Gastrocnemius medialis (tissue), 4 donors: Measurements from ENCODE around the gene CACNA1C.

Source experiments
- POLR2A ChIP-seq, 2 donors: fragments of 450-650 bp; IDR thresholded peaks; one replicate each; pipeline ENCODE4 v1.6.1; 2017; ENCODE audit warnings: antibody characterized with exemption in 2 of 2, mild to moderate bottlenecking in 2 of 2, moderate library complexity in 2 of 2
- TF ChIP-seq, protein P1 (sequence below), 5 experiments: fragments of 450-650 bp in 3 of 5; fragments of 200-600 bp in 2 of 5; sonication (generic) in 2 of 5; IDR thresholded peaks in 4 of 5; conservative IDR thresholded peaks in 1 of 5; 1 replicate in 4 of 5; 2 replicates in 1 of 5; pipeline ENCODE4 v1.5.1; 2016 to 2019; ENCODE audit warnings: antibody characterized with exemption in 5 of 5, mild to moderate bottlenecking in 3 of 5, moderate library complexity in 3 of 5

DNA sequence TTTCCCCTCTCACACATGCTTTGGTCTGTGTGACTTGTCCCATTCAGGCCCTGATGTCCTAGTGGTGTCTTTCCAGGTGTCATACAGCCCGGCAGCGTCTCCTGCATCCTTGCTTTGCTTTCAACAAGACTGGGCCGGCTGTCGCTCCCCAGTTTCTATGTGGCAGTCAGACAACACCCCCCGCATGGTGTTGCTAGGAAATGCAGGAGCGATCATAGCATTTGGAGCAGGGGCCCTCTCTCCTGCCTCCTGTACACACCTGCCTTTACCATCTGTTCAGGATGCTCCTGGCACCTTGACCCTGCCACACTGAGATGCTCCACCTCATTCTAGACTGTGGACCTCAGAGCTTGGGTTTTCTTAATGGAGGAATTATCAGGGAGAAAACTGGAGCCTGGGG, 29.5 kb downstream of the CACNA1C start:
- TF ChIP-seq, protein P1, sequence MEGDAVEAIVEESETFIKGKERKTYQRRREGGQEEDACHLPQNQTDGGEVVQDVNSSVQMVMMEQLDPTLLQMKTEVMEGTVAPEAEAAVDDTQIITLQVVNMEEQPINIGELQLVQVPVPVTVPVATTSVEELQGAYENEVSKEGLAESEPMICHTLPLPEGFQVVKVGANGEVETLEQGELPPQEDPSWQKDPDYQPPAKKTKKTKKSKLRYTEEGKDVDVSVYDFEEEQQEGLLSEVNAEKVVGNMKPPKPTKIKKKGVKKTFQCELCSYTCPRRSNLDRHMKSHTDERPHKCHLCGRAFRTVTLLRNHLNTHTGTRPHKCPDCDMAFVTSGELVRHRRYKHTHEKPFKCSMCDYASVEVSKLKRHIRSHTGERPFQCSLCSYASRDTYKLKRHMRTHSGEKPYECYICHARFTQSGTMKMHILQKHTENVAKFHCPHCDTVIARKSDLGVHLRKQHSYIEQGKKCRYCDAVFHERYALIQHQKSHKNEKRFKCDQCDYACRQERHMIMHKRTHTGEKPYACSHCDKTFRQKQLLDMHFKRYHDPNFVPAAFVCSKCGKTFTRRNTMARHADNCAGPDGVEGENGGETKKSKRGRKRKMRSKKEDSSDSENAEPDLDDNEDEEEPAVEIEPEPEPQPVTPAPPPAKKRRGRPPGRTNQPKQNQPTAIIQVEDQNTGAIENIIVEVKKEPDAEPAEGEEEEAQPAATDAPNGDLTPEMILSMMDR (IDR thresholded peaks at IDR 0.05 in 4 of 5, conservative IDR thresholded peaks at IDR 0.05 in 1 of 5), result no peak
- no peak for TF ChIP-seq POLR2A (IDR thresholded peaks at IDR 0.05)
